ENCODE data around the gene BRPF1.

The BRPF1 gene

DNA sequence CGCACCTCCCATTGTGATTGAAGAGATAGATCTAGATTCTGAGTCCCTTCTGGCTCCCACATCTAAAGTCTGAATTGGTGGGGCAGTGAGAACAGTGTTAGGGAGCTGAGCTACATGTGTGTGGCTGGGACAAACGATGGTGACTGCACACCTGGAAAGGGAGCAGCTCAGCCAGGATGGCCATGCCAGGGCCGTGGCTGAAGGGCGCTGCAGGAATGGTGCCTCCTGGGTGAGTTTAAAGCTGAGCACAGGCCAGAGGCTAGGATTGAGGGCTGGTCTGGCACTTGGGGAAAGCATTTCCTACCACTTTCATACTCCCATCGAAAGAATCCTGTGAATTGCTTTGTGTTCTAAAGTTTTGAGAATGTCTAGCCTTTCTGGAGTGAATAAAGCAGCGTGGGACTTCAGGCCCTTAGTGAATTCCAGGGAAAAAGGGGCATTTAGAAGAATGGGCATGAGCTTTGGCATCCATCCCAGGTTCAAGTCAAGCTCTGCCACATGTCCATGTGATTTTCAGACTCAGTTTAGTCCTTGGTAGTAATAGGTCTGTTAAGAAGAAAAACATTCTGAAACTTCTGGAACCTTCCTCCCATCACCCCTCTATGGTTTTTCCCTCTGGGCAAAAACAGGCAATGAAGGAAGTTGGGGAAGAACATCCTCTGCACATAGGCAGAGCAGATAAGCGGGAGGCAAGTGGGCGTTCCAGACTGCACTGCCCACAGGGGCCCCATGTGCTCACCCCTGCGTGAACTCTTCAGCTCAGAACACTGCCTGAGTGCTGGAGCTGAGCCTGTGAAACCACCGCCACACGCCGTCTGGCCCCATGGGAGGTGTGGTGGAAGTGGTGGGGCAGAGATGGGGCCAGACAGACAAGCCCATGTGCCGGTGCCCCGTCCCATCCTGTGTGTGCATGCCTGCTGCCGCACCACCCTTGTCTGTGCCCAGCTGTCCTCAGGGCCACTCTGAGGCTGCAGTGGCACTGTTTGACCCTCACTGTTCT lies 40.8 kb upstream of the BRPF1 start:
- no peak overlapping the region for H3K4me2 ChIP-seq (ENCODE audit: low read depth, low read length)
- peaks cover 3% of the 10 kb centered on the region; the same call in 1 of the 2 replicates for H3K36me3 ChIP-seq (replicated peaks; ENCODE audit: insufficient read depth, low read length)

DNA sequence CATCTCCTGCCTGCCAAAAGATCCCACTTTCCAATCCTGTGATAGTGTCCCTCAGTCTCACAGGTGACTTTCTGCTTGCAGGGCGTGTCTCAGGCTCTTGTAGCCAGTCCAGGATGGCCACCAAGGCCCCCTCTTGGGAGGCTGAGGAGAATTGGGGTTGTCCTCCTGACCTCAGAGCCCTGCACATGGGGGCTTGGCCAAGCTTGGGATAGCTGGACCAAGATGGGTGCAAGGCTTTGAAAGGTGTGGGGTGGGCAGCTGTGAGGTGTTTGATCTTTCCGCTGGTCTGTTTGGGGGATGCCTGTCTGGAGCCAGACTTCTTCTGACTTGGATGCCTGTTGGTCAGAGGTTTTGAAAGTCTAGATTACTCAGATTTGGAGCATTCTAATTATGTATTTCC lies 39.9 kb upstream of the BRPF1 start:
- Histone ChIP-seq H3K27me3 (replicated peaks; ENCODE audit: insufficient read depth, low read length) (no peaks in the 10 kb centered on the region), H3K9me3 (replicated peaks; ENCODE audit: insufficient read depth, low read length) (no peaks in the 10 kb centered on the region), H3F3A (ENCODE audit: insufficient read depth, low read length) (no peaks in the 10 kb centered on the region), H3K27ac (ENCODE audit: low read length) (no peak overlapping the region), H3K79me2 (ENCODE audit: low read length) (no peaks in the 10 kb centered on the region), H3K4me1 (ENCODE audit: low read length) (no peaks in the 10 kb centered on the region), H3K36me3 (replicated peaks; ENCODE audit: insufficient read depth, low read length) (peaks cover 3% of the 10 kb centered on the region; the same call in 1 of the 2 replicates), H3K4me3 (ENCODE audit: low read length) (no peak overlapping the region), H2AFZ (ENCODE audit: low read length) (no peak overlapping the region), H3K9ac (ENCODE audit: low read length) (no peak overlapping the region), H4K20me1 (ENCODE audit: insufficient read depth, low read length) (no peaks in the 10 kb centered on the region), H3K4me2 (ENCODE audit: low read depth, low read length) (no peak overlapping the region), H3K9me2 (replicated peaks; ENCODE audit: insufficient read depth, low read length) (no peaks in the 10 kb centered on the region)
- DNase-seq = no peak
- TF ChIP-seq, protein P1, sequence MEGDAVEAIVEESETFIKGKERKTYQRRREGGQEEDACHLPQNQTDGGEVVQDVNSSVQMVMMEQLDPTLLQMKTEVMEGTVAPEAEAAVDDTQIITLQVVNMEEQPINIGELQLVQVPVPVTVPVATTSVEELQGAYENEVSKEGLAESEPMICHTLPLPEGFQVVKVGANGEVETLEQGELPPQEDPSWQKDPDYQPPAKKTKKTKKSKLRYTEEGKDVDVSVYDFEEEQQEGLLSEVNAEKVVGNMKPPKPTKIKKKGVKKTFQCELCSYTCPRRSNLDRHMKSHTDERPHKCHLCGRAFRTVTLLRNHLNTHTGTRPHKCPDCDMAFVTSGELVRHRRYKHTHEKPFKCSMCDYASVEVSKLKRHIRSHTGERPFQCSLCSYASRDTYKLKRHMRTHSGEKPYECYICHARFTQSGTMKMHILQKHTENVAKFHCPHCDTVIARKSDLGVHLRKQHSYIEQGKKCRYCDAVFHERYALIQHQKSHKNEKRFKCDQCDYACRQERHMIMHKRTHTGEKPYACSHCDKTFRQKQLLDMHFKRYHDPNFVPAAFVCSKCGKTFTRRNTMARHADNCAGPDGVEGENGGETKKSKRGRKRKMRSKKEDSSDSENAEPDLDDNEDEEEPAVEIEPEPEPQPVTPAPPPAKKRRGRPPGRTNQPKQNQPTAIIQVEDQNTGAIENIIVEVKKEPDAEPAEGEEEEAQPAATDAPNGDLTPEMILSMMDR (IDR thresholded peaks at IDR 0.05; ENCODE audit: low read length) = no peak
- TF ChIP-seq EZH2phosphoT487 (IDR thresholded peaks at IDR 0.05; ENCODE audit: low read length) (no peak), EZH2 (optimal IDR thresholded peaks at IDR 0.05; ENCODE audit: low read depth, low read length) (no peak)

More for the DNA sequence above, 40.8 kb upstream of the BRPF1 start:
- Histone ChIP-seq H2AFZ (ENCODE audit: low read length) (no peak overlapping the region), H3K9me2 (replicated peaks; ENCODE audit: insufficient read depth, low read length) (no peaks in the 10 kb centered on the region), H3K79me2 (ENCODE audit: low read length) (no peaks in the 10 kb centered on the region), H3K9ac (ENCODE audit: low read length) (no peak overlapping the region), H3K4me1 (ENCODE audit: low read length) (no peaks in the 10 kb centered on the region), H3K9me3 (replicated peaks; ENCODE audit: insufficient read depth, low read length) (no peaks in the 10 kb centered on the region), H4K20me1 (ENCODE audit: insufficient read depth, low read length) (no peaks in the 10 kb centered on the region), H3K4me3 (ENCODE audit: low read length) (no peak overlapping the region), H3F3A (ENCODE audit: insufficient read depth, low read length) (no peaks in the 10 kb centered on the region), H3K27me3 (replicated peaks; ENCODE audit: insufficient read depth, low read length) (no peaks in the 10 kb centered on the region), H3K27ac (ENCODE audit: low read length) (no peak overlapping the region)
- no peak for TF ChIP-seq EZH2phosphoT487 (IDR thresholded peaks at IDR 0.05; ENCODE audit: low read length)
- TF ChIP-seq, protein P1 (IDR thresholded peaks at IDR 0.05; ENCODE audit: low read length) = no peak
- TF ChIP-seq EZH2 (optimal IDR thresholded peaks at IDR 0.05; ENCODE audit: low read depth, low read length) = no peak
- DNase-seq = no peak

DNA sequence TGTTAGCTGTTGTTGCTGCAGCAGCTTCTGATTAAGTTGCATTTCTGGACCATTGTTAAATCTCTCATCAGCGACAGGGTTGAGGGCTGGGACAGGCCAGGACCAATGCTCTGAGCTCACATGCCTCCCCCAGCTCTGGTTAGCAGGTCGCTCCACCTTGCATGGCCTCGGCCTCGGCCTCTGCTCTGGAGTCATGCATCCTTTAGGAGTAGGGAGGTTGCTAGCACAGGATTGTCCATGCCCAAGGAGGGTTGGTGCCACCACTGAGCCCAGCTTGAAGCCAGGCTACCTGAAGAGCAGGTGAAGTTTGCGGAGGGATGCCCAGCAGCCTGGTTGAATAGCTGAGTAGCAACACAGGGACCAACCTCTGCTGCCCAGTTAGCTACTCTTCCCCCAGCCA lies 39.1 kb upstream of the BRPF1 start:
- Histone ChIP-seq H3K4me3 (ENCODE audit: low read length) (no peak overlapping the region), H3K9ac (ENCODE audit: low read length) (no peak overlapping the region), H3K27me3 (replicated peaks; ENCODE audit: insufficient read depth, low read length) (no peaks in the 10 kb centered on the region), H3K4me2 (ENCODE audit: low read depth, low read length) (no peak overlapping the region), H3K79me2 (ENCODE audit: low read length) (no peaks in the 10 kb centered on the region), H3K36me3 (replicated peaks; ENCODE audit: insufficient read depth, low read length) (peaks cover 3% of the 10 kb centered on the region; the same call in 1 of the 2 replicates), H3K4me1 (ENCODE audit: low read length) (no peaks in the 10 kb centered on the region), H2AFZ (ENCODE audit: low read length) (no peak overlapping the region), H3F3A (ENCODE audit: insufficient read depth, low read length) (no peaks in the 10 kb centered on the region), H4K20me1 (ENCODE audit: insufficient read depth, low read length) (no peaks in the 10 kb centered on the region), H3K27ac (ENCODE audit: low read length) (no peak overlapping the region), H3K9me2 (replicated peaks; ENCODE audit: insufficient read depth, low read length) (no peaks in the 10 kb centered on the region), H3K9me3 (replicated peaks; ENCODE audit: insufficient read depth, low read length) (no peaks in the 10 kb centered on the region)
- TF ChIP-seq EZH2phosphoT487 (IDR thresholded peaks at IDR 0.05; ENCODE audit: low read length) = no peak
- no peak for TF ChIP-seq EZH2 (optimal IDR thresholded peaks at IDR 0.05; ENCODE audit: low read depth, low read length)
- TF ChIP-seq, protein P1 (IDR thresholded peaks at IDR 0.05; ENCODE audit: low read length) = no peak
- no peak for DNase-seq
